DOHH2 (cell line): Measurements from ENCODE around the gene CDC42BPA.

Experiments
- H3F3A ChIP-seq: fragments of 200-600 bp; sonication (generic), shearing (Covaris generic); 2 replicates; pipeline ENCODE4 v1.6.0; 2016; ENCODE audit warnings: antibody characterized with exemption, mild to moderate bottlenecking; ENCODE audit not compliant: control insufficient read depth, insufficient read depth
- H3K27ac ChIP-seq: fragments of 200-600 bp; sonication (generic); 2 replicates; pipeline ENCODE4 v1.5.1; 2014; ENCODE audit warnings: low read depth, mild to moderate bottlenecking, low read length, moderate library complexity
- H3K27me3 ChIP-seq: fragments of 200-600 bp; sonication (generic); 2 replicates; pipeline ENCODE4 v1.6.1; 2014; ENCODE audit warnings: mild to moderate bottlenecking, low read length, mixed read lengths; ENCODE audit not compliant: control insufficient read depth
- H3K36me3 ChIP-seq: fragments of 200-600 bp; sonication (generic); 2 replicates; pipeline ENCODE4 v1.6.1; 2014; ENCODE audit warnings: mild to moderate bottlenecking, low read length, moderate library complexity, mixed read lengths; ENCODE audit not compliant: control insufficient read depth
- H3K4me1 ChIP-seq: fragments of 200-600 bp; sonication (generic); 2 replicates; pipeline ENCODE4 v1.6.1; 2014; ENCODE audit warnings: mild to moderate bottlenecking, low read length, mixed read lengths; ENCODE audit not compliant: control insufficient read depth
- H3K4me2 ChIP-seq: fragments of 200-600 bp; sonication (generic); 2 replicates; pipeline ENCODE4 v1.6.0; 2014; ENCODE audit warnings: mild to moderate bottlenecking, low read length, moderate library complexity
- H3K4me3 ChIP-seq: fragments of 200-600 bp; sonication (generic); 2 replicates; pipeline ENCODE4 v1.5.1; 2014; ENCODE audit warnings: mild to moderate bottlenecking, low read length, mixed read lengths
- H3K79me2 ChIP-seq: fragments of 200-600 bp; sonication (generic); 2 replicates; pipeline ENCODE4 v1.6.1; 2014; ENCODE audit warnings: mild to moderate bottlenecking, low read length, mixed read lengths; ENCODE audit not compliant: control insufficient read depth
- H3K9me2 ChIP-seq: fragments of 200-600 bp; sonication (generic); replicated peaks from 2 replicates; pipeline ENCODE4 v1.6.1; 2014; ENCODE audit warnings: mild to moderate bottlenecking, low read length, mixed read lengths; ENCODE audit not compliant: control insufficient read depth
- H3K9me3 ChIP-seq: fragments of 200-600 bp; sonication (generic); 2 replicates; pipeline ENCODE4 v1.6.1; 2014; ENCODE audit warnings: antibody characterized with exemption, low read length, mixed read lengths; ENCODE audit not compliant: control insufficient read depth, insufficient read depth
- H4K20me1 ChIP-seq: fragments of 200-600 bp; sonication (generic); 2 replicates; pipeline ENCODE4 v1.6.0; 2014; ENCODE audit warnings: low read depth, mild to moderate bottlenecking, antibody characterized with exemption, low read length, moderate library complexity; ENCODE audit not compliant: control insufficient read depth, insufficient read depth
- CTCF ChIP-seq: fragments of 200-600 bp; sonication (generic); IDR thresholded peaks from one replicate; pipeline ENCODE4 v1.5.1; 2014; ENCODE audit warnings: antibody characterized with exemption, mild to moderate bottlenecking, low read depth, low read length; ENCODE audit not compliant: poor library complexity, severe bottlenecking
- EZH2phosphoT487 ChIP-seq: fragments of 200-600 bp; sonication (generic); IDR thresholded peaks from 2 replicates; pipeline ENCODE4 v1.6.1; 2017; ENCODE audit warnings: borderline replicate concordance, mild to moderate bottlenecking, antibody characterized with exemption, low read length, moderate library complexity, mixed read lengths

Gene CDC42BPA

GRCh38 chr1:227032396-227032795 is 285.9 kb downstream of the CDC42BPA start:
- no peaks in the 10 kb centered on the region for H3F3A ChIP-seq
- H3K9me2 ChIP-seq: no peaks in the 10 kb centered on the region
- no peaks in the 10 kb centered on the region for H3K27me3 ChIP-seq
- H3K9me3 ChIP-seq: no peaks in the 10 kb centered on the region
- TF ChIP-seq EZH2phosphoT487 (no peak), CTCF (no peak)
- no peak overlapping the region for H3K4me2 ChIP-seq
- H3K4me3 ChIP-seq: no peak overlapping the region
- H3K27ac ChIP-seq: no peak overlapping the region
- H3K4me1 ChIP-seq: no peaks in the 10 kb centered on the region
- no peaks in the 10 kb centered on the region for H3K36me3 ChIP-seq
- no peaks in the 10 kb centered on the region for H4K20me1 ChIP-seq
- no peaks in the 10 kb centered on the region for H3K79me2 ChIP-seq

- Histone ChIP-seq H3K27me3 (peaks cover 13% of the 10 kb centered on the region), H3F3A (no peaks in the 10 kb centered on the region), H3K4me3 (no peak overlapping the region), H3K36me3 (no peaks in the 10 kb centered on the region), H3K9me2 (no peaks in the 10 kb centered on the region), H3K9me3 (no peaks in the 10 kb centered on the region), H3K27ac (no peak overlapping the region), H4K20me1 (no peaks in the 10 kb centered on the region), H3K4me2 (no peak overlapping the region), H3K79me2 (no peaks in the 10 kb centered on the region), H3K4me1 (no peaks in the 10 kb centered on the region)
- TF ChIP-seq EZH2phosphoT487 (no peak), CTCF (no peak)
Measured at GRCh38 chr1:227016990-227017389, 301.3 kb downstream of the CDC42BPA start.

- no peaks in the 10 kb centered on the region for H3K4me1 ChIP-seq
- H3F3A ChIP-seq: no peaks in the 10 kb centered on the region
- no peaks in the 10 kb centered on the region for H4K20me1 ChIP-seq
- H3K9me3 ChIP-seq: no peaks in the 10 kb centered on the region
- no peaks in the 10 kb centered on the region for H3K9me2 ChIP-seq
- H3K27ac ChIP-seq: no peak overlapping the region
- H3K27me3 ChIP-seq: peaks cover 4% of the 10 kb centered on the region
- H3K4me2 ChIP-seq: no peak overlapping the region
- TF ChIP-seq EZH2phosphoT487: no peak
- TF ChIP-seq CTCF: no peak
- no peaks in the 10 kb centered on the region for H3K36me3 ChIP-seq
- no peaks in the 10 kb centered on the region for H3K79me2 ChIP-seq
- no peak overlapping the region for H3K4me3 ChIP-seq
Measured at GRCh38 chr1:227010645-227011044, 307.6 kb downstream of the CDC42BPA start.

GRCh38 chr1:227009937-227010336 is 308.4 kb downstream of the CDC42BPA start:
- Histone ChIP-seq H3F3A (no peaks in the 10 kb centered on the region), H3K4me2 (no peak overlapping the region)

More at GRCh38 chr1:227009937-227010336, 308.4 kb downstream of the CDC42BPA start:
- Histone ChIP-seq H4K20me1 (no peaks in the 10 kb centered on the region), H3K9me3 (no peaks in the 10 kb centered on the region), H3K4me1 (no peaks in the 10 kb centered on the region), H3K36me3 (no peaks in the 10 kb centered on the region), H3K4me3 (no peak overlapping the region), H3K79me2 (no peaks in the 10 kb centered on the region), H3K27me3 (peaks cover 4% of the 10 kb centered on the region), H3K27ac (no peak overlapping the region), H3K9me2 (no peaks in the 10 kb centered on the region)
- TF ChIP-seq CTCF (no peak), EZH2phosphoT487 (no peak)
